Stimulated activated CD8-positive, alpha-beta memory T cell treated with anti-CD3 and anti-CD28 coated beads, Interleukin-4, amount 100 ng/mL, for 24 hours (primary cell): ENCODE measurements around the gene ECEL1.

Experiments
- DNase-seq: peaks from one replicate; pipeline ENCODE4 v3.0.0-alpha.2; 2020; ENCODE audit warnings: low read depth

ECEL1 gene

DNA sequence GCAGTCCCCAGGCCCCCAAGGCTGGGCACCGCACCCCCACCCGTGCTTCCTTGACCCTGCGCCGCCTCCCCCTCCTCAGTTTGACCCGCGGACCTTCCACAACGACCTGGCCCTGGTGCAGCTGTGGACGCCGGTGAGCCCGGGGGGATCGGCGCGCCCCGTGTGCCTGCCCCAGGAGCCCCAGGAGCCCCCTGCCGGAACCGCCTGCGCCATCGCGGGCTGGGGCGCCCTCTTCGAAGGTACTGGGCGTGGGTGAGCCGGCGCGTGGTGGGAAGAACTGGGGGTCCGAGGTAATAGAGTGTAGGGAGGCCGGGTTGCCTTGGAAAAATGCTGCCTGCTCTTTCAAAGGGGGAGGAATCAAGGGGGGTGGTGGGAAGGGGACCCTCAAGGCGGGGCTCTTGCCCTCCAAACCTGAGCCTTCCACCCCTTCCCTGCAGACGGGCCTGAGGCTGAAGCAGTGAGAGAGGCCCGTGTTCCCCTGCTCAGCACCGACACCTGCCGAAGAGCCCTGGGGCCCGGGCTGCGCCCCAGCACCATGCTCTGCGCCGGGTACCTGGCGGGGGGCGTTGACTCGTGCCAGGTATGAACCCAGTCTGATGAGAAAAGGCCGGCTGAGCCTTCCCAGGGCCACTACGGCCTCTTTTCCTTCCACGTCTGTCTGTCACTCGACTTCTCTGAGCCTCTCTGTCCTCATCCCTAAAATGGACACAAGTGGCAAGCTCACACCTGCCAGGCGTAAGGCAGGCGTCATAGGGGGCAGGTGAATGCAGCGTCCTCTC, 35.2 kb upstream of the ECEL1 start:
- no peak for DNase-seq

DNA sequence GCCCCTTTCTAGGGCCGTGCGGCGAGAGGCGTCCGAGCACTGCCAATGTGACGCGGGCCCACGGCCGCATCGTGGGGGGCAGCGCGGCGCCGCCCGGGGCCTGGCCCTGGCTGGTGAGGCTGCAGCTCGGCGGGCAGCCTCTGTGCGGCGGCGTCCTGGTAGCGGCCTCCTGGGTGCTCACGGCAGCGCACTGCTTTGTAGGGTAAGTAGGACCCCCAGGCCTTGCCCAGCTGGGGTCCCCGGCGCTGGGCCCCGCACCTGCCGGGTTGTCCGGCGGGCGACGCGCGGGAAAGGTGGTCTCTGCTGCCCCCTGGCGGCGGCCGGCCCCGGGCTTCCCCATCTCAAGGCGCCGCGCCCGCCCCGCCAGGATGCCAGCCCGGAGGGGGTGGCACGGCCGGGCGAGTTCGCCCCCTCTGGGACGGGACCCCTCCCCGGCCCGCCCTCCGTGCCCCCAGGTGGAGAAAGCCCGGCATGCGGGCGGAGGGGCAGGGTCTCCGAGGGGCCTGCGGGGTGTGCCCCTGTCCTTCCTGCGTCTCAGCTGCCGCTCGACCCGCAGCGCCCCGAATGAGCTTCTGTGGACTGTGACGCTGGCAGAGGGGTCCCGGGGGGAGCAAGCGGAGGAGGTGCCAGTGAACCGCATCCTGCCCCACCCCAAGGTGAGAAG, 34.5 kb upstream of the ECEL1 start:
- DNase-seq: peak; percentile 64

DNA sequence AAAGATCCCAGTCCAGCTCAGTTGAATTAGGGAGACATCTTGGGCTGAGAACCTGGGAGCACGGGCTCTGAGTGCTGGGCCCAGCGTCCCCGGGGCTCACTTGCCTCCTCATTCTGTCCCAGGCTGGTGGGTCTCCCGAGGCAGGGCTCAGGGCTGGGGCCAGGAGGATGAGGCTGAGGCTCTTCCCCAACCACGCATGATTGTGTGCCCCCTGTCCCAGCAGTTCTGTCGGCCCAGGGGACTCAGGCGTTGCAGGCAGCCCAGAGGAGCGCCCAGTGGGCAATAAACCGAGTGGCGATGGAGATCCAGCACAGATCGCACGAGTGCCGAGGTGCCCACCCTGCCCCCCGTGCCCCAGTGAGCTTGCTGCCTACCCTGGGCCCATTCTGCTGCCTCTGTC, 33.5 kb upstream of the ECEL1 start:
- DNase-seq: no peak

DNA sequence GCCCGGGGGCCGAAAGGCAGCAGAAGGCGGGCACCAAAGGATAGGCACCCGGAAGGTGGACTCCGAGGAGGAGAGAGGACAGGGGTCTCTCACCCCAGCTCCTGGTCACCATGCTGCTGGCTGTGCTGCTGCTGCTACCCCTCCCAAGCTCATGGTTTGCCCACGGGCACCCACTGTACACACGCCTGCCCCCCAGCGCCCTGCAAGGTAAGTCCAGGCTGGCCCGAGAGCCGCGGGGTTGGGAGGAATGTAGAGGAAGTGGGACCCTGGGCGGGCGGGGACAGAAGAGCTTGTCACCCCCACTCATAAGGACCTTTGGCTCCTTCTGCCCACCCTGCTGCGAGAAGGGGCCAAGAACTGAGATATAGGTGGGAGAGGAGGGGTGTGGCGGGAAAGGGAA, 32.9 kb upstream of the ECEL1 start:
- no peak for DNase-seq

DNA sequence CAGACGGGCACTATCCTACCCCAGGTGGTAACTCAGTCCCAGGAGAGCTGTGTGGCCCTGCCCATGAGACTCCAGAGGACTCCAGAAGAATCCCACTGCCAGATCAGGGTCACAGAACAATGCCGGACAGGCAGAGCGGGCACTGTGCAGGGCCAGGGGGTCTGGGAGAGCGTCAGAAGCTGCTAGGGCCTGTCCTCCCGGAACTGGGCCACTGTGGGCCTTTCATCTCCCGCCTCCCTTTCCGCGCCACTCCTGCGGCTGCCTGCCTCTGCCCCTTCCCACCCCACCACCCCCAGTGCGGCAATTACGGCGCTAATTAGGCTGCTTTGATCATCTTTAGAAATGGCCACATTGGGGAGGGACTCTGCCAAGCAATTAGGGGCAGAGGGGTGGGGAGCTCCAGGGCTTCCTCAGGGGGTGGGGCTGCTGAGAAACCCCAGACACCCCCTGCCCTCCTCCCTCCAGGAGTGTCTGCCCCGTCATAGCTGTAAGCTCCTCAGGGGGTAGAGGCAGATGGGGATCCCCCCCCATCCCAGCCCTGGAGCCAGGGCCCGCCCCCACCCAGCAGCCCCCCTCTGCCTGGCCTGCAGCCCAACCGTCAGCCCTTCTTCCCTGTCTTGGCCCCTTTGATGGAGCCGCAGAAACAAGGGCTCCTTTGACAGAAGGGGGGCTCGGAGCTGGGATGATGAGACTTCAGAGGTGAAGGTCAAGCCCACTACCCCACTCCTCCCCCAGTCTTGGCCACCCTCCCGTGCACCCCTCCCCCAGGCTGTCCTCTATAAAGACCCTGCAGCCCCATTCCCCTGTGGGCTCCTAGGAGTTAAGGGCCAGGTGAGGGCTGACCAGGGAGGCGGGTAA, 32.2 kb upstream of the ECEL1 start, which contains the start of gene PRSS56:
PRSS56 (plus strand) TSS at position 808 of the 858 bp plus-strand sequence. CDS start 211 bp downstream, outside the sequence.
- no peak for DNase-seq

DNA sequence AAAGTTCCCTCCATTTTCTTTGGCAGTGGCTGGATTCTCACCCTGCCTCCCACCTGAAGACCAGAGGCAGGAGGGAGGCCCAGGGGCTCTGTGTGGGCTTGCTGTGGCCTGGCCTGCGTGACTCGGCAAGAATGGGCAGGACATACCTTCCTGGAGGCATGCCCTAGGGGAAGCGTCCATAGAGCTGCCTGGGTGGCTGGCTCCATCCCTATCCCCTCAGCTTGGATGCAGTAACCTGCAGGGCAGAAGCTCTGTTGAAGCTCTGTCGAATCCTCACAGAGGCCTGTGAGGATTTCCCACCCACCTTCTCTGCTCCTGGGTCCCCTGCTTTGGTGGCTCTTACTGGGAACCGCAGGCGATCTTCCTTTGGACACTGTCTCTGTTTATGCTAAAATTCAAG, 31.2 kb upstream of the ECEL1 start:
- no peak for DNase-seq

DNA sequence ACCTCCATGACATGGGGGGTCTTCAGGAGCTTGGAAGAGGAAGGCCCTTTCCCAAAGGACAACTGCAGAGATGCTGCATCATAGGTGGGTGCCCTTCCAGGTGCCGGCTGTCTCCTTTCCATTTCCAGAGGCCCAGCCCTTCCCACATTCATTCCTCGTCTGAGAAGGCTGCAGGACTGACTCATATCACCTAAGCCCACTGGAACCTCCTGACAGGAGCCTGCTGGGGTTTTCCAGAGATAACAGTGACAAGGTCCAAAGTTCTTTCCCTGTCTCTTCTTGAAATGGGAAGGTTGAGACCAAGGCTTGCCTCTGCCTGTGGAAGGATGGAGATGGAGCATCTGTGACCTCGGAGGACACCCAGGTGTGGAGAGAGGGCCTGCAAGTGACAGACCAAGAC, 28.9 kb upstream of the ECEL1 start:
- DNase-seq: no peak

DNA sequence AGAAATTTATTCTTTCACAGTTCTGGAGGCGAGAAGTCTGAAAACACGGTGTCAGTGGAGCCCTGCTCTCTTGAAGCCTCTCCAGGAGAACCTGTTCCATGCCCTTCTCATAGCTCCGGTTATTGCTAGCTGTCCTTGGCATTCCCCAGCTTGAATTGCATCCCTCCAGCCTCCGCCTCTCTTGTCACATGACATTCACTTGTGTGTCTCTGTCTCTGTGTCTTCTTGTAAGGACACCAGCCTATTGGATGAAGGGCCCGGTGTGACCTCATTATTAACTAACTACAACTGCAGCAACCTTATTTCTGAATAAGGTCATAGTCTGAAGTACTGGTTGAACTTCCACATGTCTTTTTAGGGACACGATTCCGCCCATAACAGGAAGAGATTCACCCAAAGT, 28.0 kb upstream of the ECEL1 start:
- DNase-seq: no peak

DNA sequence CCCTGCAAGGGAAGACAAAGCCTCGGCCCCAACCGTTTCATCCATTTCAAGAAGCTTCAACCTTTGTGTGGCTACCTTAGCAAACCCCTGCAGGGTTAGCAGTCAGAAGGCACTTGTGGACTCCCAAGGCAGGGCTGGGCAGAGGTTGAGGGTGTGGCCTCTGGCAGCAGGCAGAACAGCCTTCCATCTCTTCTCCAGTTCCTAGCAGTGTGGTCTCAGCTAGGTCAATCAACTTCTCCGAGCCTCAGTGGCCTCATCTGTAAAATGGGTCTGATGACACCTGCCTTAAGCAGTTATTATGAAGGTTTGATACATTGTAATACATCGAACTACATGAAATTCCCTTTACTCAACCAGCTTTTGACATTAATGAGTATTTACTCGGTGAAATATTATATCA, 25.7 kb upstream of the ECEL1 start:
- no peak for DNase-seq

DNA sequence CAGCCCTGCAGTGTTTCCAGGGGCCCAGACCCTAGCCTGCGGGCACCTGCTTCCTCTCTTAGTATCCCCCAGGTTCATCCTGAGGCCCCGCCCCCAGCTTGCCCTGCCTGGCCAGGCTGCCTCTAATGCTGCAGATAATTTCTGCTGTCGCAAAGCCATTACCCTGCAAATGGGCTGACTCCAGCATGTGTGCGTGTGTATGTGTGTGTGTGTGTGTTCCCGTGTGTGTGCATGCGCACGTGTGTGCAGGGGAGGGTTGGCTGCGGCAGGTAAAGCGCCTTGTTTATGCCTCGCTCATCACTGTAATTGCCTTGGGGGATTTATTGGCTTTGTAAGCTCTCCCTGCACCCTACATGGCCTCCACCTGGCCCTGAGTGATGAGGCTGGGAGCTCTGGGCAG, 25.0 kb upstream of the ECEL1 start:
- no peak for DNase-seq

DNA sequence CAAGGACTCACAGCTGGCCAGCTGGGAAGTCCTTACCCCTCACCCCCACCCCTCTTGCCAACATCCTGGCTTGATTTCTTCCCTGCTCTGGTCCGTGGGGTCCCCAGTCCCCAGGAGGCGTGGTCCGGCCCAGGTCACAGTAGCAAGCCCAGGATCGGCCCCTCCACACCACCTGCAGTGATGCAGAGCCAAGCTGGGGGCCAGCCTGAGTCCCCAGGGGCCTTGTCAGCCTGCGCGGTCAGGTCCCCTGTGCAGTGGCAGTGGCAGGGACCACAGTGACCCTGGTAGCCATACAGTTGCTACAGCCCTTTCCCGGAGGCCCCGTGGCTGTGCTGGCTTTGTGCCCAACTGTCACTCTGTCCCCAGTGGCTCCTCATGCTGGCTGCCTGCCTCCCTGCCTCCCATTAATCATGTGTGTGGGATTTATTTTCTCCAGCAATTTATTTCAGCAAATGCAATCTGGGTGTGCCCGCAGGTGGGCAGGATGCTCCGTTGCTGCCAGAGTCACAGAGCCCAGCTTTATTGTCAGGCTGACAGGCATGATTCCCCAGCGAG, 23.8 kb upstream of the ECEL1 start:
- no peak for DNase-seq

DNA sequence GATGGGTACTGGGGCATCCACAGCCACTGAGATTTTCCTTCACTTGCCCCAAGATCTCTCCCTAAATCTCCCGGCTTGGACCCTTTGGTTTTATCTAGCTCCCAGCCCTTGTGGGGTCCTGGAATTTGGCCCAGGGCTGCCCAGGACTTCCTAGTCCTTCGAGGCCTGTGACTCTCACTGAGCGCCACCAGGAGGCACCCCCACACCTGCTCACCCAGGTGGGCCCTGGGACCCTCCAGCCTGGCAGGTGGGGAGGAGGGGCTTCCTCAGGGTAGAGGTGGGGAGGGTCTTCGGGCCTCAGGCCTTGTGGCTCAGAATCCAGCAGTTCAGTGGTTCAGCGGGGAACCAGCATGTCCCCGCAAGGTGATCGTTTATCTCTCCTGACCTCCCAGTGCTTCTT, 20.6 kb upstream of the ECEL1 start:
- DNase-seq: no peak

DNA sequence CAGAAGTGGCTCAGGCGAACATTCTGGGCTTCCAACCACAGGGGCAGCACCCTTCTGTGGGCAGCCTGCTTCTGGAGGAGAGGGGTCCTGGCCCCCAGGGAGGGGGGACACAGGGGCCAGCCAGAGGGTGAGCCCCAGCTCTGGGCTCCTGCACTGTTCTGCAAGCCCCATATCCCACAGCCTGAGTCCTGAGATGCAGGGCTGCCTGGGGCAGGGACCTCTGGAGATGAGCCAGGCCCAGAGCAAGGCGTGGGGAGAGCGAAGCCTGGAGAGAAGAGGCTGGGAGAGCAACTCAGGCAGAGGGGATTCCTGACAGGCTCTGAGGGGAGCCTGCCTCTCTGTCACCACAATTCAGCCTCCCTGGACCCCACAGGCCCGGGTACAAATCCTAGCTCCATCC, 19.1 kb upstream of the ECEL1 start:
- no peak for DNase-seq

DNA sequence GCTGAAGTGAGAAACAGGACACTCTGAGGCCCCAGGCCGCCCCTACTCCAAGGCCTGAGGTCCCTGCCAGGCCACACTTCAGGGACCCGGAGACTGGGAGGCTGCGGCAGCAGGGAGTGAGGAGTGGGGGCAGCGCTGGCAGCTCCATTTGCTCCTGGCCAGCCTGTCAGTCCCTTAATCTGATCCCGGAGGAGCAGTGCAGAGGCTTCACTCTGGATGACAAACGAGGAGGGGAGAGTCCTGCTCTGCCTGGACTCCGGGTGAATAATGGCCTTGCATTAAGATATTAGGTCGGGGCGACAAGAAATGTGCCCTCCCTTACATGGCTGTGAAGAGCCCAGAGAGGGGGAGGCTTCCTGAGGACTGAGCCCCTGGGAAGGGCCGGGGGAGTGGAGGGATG, 18.2 kb upstream of the ECEL1 start:
- DNase-seq: no peak

DNA sequence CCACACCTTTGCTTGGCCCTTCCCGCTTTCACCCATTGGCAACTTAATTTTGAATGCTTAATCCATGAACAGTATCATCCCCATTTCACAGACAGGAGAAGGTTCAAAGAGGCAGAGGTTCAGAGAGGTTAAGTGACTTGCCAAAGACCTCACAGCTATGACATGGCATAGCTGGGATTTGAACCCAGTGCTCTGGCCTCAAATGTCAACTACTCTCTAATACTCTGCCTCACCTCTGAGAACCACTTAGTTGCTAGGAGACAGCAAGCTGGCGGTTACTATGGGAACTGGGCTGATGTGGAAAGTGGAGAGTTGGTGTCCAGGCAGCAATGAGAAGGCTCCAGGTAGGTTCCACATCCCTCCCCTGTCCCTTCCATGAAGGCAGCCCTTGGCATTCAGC, 16.8 kb upstream of the ECEL1 start:
- no peak for DNase-seq

DNA sequence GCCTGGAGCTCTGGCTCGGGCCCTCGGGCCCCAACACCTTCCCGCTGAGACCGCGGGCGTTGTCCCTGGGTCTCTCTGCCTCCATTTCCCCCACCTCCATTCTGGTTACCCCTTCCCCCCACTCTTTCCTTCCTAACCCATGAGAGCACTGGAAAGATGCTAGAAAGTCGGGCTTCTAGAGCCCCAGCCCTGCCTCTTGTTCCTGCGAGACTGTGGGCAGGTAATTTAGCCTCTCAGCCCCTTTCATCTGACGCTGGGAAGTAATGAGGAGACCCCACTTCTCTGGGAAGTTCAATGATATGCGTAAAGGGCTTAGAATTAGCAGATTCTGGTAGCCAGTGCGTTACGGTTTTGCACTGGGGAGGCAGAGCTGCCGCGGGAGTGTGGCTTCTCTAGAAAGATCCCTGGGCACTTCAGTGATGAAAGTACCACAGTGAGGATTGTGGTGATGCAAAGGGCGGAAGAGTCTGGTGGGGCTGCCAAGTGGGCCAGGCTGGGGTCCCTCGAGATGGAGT, 16.2 kb upstream of the ECEL1 start:
- DNase-seq: no peak

DNA sequence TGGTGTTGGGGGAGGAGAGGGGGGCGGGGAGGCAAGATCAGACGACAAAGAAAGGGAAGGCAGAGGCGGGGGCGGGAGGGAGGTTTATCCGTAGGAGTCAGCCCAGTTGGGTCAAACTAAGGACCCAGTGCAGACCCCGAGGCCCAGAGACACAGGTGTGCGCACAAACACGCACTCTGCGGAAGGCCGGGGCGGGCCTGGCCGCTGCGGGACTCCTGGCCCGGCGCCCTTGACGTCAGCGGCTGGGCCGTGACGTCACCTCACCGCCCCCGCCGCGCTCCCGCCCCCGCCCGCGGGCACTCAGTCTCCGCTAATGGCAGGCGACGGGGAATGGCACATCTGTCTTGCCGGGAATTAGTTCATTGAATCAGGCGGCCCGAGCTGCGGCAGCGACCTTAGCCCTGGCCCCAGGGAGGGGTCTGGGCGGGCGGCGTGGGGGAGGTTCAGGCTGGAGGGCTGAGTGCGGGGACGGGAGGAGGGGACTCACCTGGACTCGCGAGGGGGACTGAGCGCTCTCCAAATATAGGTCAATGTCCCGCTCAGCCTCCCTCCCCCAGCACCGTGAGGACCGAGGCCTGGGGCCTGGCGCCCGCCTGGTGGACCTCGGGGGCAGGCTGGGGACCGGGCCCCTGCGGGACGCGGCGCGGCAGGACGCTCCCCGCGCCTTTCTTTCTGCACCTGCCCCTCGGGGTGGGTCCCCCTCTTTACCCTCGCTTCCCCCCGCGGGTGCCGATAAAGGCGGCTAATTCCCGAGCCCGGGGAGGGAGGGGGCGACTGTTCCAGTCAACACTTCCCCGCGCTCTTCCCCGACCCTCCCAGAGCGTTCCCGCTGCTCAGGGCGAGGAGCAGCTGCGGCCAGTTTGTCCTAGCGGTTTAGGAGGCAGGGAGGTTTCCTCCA, 15.5 kb upstream of the ECEL1 start:
- DNase-seq: no peak

DNA sequence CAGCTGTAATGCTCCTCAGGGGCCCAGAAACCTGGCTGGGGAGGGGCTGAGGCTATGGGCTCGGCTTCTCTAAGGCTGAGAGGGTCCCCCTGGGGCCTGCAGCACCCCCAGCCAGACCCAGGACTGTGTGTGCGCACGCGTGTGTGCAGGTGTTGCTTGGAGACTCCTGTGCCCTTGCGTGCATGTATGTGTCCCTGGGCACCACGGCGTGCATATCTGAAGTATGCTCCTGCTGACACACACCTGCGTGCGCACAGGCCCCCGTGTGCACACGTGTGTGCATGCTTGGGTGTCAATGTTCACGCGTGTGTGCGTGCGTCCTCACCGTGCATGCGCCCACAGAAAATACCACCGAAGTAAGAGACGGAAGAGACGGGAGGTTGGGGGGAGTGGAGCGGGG, 14.9 kb upstream of the ECEL1 start:
- DNase-seq: no peak

DNA sequence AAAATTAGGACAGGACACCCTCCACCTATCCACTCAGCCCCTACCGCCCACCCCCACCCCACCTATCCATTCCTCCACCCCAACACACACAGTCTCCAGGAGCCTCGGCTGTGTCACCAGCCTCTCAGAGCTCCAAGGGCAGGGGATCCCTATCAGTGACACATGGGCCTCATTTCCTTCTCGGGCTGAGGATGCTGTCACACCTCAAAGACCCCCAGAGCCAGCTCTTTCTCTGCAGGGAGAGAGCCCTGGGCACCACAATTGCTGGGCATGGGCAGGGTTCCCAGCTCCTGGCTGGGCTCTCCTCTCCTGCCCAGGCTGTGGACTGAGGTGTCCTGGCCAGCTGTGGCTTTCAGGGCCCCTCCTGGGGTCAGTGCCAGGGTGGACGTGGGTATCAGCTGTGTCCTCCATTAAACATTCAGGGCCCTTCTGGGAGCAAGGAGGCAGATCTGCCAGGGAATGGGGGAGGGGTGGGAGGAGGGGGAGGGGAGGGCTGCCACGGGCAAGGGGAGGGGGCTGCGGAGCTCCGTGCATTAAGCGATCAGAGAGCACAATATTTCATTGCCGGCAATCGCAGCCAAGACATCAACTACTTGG, 14.3 kb upstream of the ECEL1 start:
- no peak for DNase-seq

DNA sequence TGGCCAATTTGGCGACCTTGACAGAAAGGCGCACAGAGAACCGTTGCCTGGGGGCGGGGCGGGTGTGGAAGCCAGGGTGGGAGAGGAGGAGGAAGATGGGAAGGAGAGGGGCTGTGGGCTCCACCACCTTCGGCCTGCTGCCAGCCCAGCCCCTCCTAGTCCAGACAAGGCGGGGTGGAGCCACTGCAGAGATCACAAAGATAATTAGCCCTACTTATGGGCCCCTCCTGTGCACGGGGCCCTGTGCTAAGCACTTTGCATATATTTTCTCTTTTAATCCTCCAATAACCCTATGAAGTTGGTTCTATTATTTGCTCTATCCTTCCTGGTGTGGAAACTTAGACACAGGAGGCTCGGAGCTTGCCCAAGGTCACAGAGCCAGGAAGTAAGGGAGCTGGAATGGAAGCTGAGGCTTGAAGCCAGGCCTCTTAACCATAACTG, 13.7 kb upstream of the ECEL1 start:
- DNase-seq: no peak

DNA sequence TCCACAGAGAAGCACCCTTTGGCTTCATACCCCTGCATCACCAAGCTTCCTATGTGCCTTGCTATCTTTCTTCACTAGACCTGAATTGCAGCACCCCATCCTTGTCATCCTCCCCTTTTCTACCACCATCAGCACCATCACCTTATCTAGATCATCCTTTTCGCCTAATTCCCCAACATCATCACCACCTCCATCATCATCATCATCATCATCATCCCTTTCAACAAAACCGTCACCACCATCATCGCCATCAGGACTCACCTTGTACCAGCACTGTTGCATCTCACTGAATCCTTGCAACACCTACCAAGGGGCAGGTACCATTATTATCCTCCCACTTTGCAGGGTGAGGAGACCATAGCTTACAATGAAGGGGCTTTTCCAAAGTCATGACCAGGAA, 10.8 kb upstream of the ECEL1 start:
- DNase-seq: no peak
